GM15510 (cell line): ENCODE data around the gene FAM193A.

Experiments used
- POLR2A ChIP-seq: IDR thresholded peaks from 3 replicates; pipeline ENCODE4 v1.6.1; 2011; ENCODE audit warnings: borderline replicate concordance; ENCODE audit not compliant: insufficient read length; ENCODE audit errors: extremely low read depth

FAM193A gene

DNA sequence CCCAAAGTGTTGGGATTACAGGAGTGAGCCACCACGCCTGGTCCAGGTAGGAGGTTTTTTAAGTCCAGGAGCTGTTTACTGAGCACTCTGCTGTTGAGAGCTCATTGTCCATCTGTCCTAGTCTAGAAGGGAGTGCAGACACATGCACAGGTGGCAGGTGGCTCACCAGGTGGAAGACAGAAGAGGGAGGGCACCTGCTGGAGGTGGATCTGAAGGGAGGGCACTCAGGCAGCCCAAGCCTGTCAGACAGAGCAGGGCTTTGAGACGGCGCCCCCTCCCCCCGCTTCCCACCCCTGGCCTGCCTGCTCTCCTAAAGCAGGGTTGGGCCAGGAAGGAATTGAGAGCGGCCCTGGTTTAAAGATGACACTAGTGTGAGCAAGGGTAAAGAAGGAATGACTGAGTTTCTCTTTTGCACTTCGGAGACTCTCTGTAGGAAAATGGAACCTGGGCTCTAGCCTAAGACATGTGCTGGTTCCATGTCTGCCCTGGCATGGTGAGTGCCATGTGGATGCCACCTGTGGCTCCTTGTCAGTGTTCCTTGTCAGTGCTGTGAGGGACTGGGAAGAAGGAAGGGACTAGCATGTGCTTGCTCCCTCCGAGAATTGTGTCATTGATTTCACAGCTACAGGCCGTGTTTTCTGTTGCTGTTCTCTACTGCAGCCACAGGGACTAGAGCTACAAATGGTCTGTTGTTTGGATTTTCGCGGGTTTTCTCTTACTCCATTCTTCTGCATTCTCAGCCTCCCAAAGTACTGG, 111.1 kb downstream of the FAM193A start:
- TF ChIP-seq POLR2A: no peak

DNA sequence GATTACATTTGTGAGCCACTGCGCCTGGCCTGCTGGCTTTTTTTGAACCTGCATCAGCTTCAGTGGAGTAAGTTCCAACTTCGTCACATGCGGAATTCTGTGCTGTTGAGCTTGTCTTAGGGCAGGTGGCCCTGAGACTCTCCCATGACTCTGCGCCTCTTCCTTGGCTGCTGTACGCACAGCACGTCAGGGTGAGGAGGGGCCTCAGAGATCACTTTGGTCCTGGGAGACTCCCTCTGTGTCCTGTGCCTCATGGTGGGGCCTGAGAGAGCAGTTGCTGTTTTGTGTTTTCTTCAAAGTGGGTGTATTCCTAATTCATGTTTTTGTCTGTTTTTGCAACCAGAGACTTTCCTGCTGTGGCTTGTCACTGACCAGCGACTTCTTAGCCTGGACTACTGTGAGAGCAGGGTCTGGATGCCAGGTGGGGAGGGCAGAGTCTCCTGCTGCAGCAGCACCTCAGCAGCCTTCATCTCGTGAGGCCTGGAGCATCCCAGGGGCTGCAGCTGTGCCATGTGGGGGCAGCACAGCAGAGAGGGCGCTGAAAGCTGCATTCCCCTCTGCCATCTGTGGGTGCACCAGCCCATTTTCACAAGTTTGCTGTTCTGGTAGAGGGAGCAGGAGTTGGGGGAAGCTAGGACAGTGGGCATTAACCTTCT, 111.8 kb downstream of the FAM193A start:
- TF ChIP-seq POLR2A: no peak

DNA sequence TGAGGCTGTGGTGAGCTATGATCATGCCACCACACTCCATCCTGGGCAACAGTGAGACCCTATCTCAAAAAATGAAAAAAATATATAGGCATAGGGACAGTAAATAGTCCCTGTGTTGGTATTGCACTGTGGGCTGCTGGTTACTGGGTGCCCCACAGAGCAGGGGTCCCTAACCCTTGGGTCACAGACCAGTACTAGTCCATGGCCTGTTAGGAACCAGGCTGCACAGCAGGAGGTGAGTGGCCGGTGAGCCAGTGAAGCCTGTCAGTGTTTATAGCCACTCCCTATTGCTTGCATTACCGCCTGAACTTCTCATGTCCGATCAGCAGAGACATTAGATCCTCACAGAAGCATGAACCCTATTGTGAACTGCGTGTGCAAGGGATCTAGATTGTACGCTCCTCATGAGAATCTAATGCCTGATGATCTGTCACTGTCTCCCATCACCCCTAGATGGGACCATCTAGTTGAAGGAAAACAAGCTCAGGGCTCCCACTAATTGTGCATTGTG, 113.2 kb downstream of the FAM193A start:
- TF ChIP-seq POLR2A: no peak

DNA sequence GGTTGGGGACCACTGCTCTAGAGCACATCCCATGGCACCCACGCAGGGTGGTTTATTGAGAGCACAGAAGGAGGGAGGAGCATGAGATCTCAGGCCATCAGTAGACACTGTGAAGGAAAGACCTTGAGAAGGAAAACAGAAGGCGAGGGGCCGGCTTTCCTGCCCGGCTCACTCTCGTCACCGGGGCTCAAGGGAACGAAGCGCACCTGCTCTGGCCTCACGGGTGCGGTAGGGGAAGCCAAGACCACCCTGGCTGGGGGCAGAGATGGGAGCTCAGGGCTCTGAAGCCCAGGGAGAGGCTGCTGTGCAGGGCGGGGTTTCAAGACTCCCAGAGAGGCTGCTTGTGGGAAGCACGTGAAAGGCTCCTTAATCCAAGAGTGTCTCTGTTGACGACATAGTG, 113.8 kb downstream of the FAM193A start:
- no peak for TF ChIP-seq POLR2A

DNA sequence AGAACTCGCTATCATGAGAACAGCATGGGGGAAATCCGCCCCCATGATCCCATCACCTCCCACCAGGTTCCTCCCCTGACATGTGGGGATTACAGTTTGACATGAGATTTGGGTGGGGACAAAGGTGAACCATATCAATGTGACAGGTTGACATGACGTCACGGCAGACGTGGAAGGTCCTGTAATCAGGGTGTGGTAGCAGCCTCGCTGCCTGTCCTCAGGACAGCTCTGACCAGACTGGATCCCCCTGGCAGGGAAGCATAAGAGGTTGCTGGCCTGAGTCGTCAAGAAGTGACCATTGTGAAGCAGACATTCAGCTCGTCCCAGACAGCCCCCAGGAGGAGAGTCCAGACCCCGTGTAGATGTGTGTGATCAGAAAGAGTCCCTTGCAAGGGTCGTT, 115.1 kb downstream of the FAM193A start:
- TF ChIP-seq POLR2A: no peak

DNA sequence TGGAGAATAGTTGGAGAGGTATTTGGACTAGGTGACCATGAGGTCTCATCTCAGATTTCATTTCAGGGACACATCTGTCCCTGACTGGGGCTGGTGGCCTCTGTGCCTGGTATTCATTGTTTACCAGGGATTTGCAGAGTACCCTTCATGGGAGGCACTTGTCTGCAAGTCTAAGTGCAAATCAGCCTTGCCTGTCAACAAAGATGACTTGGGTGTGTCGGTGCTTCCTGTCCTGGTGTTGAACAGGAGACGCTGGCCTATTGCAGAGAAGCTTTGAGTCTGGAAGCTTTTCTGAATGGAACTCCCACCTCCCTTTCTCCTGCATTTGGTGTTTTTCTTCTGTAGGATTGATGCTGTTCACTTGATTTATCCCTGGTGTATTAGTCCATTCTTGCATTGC, 115.6 kb downstream of the FAM193A start:
- no peak for TF ChIP-seq POLR2A

DNA sequence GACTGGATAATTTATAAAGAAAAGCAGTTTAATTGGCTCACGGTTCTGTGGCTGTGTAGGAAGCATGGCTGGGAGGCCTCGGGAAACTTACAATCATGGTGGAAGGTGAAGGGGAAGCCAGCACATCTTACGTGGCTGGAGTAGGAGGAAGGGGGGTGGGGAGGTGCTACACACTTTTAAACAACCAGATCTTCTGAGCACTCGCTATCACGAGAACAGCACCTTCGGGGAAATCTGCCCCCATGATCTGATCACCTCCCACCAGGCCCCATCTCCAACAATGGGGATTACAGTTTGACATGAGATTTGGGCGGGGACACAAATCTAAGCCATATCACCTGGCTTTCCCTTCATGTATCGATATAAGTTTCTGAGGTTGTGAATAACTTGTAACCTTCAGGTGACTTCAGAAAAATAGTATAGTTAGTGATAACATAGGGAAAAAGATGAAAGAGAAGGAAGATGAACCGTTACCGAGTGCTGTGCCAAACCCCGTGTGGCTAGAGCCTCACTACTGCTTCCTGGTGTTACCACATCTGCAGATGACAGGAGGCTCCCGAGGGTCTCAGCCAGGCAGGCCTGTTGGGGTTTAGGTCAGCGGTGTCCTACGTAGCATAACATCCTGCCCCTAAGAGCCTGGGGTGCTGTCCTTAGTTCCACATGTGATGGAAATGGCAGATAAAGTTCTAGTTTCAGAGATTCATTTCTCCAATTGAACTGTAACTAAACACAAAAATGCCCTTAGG, 116.1 kb downstream of the FAM193A start:
- TF ChIP-seq POLR2A: no peak

DNA sequence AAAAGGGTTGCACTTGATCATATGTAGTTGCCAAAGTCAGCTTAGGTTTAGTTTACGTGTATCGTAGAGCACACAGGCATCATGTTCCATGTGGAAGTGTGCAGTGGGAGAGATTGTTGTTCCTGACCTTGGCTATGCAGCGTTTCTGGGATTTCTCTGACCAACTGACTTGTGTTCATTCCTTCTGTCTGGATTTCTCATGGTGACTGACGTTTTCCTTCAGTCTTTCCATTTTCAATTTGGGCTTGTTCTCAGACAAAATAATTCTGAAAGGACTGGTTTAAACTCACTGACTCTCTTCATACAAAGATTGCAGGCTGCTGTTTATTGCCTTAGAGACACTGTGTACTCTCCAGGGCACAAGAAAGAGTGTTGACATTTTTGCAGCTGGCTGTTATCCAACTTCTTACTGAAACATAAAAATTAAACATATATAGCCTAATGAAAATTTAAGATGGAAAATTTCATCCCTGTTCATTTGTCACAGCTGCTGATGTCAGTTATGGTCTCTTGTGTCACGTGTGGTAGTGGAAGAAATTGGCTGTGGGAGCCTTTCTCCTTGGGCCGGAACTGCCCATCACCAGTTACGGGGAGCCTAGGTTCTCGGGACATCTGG, 124.3 kb downstream of the FAM193A start:
- TF ChIP-seq POLR2A: no peak

DNA sequence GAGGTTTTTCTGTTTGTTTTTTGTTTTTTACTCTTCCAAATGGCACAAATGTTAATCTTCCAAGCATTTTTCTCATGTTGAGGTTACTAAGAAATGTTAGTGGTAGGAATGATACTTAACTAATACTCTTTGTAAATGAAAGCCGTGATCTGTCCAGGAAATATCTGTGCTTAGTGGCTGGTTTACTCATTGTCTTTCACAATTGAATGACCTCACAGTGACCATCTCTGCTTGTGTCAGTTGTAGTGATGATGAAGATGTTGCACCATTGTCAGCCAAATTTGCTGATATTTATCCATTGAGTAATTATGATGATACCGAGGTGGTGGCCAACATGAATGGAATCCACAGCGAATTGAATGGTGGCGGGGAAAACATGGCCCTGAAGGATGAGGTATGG, 126.2 kb downstream of the FAM193A start:
- TF ChIP-seq POLR2A: no peak

DNA sequence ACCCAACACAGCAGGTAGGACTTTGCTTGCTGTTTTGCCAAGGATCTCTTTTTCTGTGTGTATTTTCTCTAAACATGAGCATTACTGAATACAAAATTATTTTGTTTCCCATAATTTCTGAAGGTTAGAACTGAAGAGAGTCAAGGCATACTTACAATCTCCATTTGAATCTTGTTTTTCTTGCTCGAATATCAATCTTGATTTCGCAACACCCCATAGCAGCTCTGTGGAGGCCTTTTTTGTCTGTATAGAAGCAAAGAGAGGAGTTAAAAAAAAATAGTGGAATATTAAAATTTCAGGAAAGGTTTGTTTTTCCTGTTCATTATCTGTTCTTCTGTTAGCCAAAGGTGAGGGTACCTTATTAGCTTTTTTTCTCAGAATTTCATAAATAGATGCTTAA, 126.8 kb downstream of the FAM193A start:
- TF ChIP-seq POLR2A: no peak

DNA sequence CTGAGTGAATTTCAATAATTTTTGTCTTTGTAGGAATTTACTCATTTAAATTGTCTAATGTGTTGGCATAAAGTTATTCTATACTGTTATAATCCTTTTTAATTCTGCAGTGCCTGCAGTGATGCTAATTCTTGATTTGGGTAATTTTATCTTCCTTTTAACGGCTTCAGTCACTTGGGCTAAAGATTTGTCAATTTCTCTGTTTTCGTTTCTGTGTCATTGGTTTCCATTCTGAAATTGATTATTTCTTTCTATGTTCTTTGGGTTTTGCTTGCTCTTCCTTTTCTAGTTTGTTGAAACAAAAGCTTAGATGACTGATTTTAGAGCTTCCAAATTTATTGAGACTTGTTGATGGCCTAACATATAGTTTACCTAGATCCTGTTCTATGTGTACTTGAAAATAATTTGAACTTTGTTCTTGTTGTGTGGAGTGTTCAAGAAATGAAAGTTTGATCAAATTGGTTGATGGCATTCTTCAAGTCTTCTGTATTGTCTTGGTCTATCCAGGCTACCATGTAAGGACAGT, 130.3 kb downstream of the FAM193A start:
- TF ChIP-seq POLR2A: no peak

DNA sequence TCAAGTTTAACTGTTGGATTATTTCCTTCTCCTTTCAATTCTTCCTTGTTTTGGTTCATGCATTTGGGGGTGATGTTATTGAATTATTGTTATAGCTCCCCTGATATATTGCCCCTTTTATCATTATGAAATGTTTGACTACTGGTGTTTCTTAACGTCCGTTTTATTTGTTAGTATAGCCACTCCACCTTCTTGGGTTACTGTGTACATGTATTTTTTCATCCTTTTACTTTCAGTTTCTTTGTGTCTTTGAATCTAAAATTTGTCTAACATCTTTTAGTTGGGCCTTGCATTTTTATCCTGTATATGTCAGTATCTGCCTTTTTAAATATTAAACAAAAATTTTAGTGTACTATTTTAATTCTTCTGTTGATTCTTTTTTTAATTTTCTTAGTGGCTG, 131.0 kb downstream of the FAM193A start:
- TF ChIP-seq POLR2A: no peak

DNA sequence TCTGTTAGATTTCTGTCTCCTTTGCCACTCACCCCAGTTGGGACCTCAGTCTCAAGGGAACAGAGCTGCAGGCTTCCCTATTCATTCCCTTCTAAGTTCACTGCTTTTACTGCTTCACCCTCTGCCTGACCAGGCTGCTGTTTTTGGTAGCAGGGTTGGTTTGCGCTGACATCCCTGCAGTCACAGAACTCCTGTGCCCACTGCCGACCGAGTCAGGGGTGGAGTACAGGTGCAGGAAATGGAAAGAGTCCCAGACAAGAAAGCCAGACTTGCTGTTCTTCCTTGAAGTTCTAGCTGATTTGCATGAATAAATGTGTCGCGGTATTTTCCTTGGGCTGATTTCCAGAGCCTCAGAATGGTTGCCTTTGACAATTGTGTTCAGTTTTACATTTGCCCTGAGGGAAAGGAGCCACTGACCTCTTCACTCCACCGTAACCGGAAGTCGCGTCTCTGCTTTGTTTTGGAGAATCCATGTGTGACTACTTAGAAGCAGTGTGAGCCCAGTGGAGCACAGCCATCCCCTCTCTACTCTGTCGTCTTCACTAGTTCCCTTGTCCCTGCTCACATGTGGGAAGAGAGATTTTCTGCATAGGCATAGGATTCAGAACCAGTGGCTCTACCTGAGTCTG, 134.9 kb downstream of the FAM193A start:
- no peak for TF ChIP-seq POLR2A

DNA sequence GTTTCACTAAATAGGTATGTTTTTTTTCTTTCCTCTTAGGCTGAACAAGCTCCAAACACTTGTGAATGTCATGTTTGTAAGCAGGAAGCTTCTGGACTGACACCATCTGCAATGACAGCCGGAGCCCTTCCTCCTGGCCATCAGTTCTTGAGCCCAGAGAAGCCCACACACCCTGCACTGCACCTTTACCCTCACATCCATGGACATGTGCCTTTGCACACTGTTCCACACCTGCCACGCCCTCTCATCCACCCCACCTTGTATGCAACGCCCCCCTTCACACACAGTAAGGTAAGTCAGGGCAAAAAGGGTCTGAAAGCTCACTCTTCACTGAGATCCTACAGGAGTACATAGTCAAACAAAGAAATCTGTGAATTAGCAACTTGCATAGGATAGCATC, 135.6 kb downstream of the FAM193A start:
- TF ChIP-seq POLR2A: no peak
